Measurements from ENCODE around the gene GID8.

- no peak for TF ChIP-seq EP300 (IDR thresholded peaks at IDR 0.05; ENCODE audit: low read length)
- TF ChIP-seq XRCC5 (IDR thresholded peaks at IDR 0.05; ENCODE audit: low read depth, low read length): no peak
- no peak for TF ChIP-seq CC2D1A (IDR thresholded peaks at IDR 0.05)
Observed at GRCh38 chr20:62942456-62942855, 4.5 kb downstream of the GID8 start.
